ENCODE results near the gene RBBP8NL.

RBBP8NL gene

DNA sequence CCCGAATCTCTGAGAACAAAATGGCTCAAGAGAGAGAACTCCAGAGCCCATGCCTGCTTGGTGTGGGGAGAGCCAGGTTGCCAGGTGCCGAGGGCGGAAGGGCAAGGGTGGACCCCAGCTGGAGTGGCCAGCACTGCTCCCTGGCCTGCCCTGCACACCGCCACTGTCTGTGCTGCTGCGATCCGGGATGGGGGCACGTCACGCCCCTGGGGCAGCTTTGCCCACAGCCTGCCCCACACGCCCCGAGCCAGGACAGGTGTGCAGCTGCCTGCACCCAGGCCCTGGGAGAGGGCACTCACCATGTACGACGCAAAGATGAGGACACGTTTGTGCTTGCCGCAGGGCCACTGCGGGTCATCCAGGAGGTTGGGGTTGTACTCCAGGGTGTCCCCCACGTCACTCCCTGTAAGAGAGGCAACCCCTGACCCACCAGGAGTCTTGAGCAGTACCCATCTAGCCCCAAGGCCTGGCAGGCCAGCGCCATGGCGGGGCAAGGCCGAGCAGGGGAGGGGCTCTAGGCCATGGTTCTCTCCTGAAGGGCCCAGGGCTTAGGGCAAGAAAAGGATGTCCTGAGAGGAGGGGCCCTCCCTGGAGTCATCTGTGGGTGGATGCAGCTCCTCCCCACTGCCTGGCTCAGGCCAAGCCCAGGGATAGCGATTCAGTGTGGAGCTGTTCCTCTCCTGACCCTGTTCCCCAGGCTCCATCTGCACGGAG, 34.6 kb downstream of the RBBP8NL start:
- no peak for DNase-seq (ENCODE audit: low spot score)

- DNase-seq (ENCODE audit: low spot score): no peak
Observed at GRCh38 chr20:62392077-62392418, 35.3 kb downstream of the RBBP8NL start.

- no peak for DNase-seq (ENCODE audit: low spot score)
Observed at GRCh38 chr20:62391165-62392076, 35.9 kb downstream of the RBBP8NL start.

DNA sequence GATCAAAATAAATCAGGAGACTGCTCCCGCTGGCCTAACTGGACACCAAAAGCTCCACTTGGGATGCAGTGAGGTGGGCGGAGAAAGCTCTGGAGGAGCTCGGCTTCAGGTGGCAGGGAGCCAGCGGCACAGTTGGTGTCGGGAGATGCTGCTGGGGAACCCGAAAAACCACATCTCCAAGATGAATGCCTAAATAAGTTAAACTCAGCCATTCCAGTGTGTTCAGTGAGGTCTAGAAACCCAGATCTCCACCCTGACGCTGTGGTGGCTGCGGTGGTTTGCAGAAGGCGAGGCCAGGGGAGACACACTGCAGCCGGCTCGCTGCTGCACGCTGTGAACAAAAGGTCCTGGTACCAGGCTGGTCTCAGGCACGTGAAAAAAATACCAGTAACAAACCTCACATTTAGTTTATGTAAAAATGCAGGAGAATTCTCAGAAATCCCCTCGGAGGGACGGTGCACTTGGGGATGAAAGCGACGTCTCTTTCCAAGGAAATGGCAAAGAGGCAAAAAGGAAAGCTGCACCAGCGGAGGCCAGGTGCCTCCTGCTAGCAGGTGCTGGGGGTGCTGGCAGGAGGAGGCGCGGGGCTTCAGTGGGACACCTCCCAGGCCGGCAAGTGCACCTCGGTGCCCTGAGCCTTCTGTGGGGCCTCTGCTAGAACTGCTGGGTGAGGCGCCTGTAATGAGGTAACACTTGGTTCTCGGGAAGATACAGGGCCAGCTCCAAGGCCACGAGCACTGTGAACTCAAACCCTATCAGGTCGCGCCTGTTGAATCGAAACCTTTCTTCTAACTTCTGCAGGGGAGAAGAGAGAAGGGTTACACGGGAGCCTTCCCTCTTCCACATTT, 36.8 kb downstream of the RBBP8NL start:
- DNase-seq (ENCODE audit: low spot score): no peak

GRCh38 chr20:62389601-62390087, 37.7 kb downstream of the RBBP8NL start:
- no peak for DNase-seq (ENCODE audit: low spot score)

GRCh38 chr20:62388839-62389600, 38.3 kb downstream of the RBBP8NL start:
- no peak for DNase-seq (ENCODE audit: low spot score)

DNA sequence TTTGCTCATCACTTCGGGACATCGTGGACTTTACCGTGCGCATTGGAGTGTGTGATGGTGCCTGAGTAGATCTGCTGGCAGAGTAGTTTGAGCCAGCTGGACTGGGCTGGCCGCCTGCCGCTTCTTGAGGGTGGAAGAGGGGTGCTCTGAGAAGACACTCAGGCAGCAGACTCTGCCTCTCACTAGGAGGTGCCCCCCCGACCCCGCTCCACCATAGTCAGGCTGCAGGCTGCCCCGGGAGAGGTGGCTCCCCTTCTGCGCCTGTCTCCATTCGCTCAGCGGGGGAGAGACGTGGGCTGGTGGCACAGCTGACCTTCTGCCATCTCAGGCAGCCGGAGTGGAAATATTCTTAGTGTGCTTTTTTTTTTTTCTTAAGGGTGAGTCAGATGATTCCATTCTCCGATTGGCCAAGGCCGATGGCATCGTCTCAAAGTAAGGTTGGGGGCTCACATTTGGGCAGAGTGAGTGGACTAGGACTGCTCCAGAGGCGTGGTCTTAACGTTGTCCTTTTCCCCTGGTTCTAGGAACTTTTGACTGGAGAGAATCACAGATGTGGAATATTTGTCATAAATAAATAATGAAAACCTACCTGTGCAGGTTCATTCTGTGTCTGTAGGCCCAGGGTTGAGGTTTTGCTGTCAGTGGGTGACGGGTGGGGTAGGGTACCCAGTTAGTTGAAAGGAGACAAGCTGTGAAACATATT, 39.3 kb downstream of the RBBP8NL start:
- no peak for DNase-seq (ENCODE audit: low spot score)

DNA sequence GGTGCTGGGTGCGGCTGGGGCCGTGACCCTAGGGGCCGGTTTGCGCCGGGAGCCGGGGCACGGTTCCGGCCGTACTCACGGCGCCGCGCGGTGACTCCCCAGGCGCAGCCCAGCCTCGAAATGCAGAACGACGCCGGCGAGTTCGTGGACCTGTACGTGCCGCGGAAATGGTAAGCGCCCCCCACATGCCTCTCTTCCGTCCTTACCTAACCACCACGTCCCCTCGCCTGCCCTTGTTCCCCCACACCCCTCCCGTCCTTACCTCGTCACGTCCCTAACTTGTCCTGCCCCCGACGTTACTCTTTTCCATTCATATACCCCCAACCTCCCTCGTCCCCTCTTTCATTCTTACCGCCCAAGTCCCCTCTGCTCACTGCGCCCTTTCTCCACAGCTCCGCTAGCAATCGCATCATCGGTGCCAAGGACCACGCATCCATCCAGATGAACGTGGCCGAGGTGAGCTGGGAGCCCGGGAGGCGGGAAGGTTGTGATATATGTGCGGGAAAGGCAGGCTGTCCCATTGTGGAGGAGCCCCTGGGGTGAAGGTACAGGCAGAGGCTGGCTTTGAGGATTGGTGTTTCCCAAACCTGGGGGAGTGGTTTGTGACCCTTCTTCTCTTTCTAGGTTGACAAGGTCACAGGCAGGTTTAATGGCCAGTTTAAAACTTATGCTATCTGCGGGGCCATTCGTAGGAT, 40.0 kb downstream of the RBBP8NL start:
- no peak for DNase-seq (ENCODE audit: low spot score)

DNA sequence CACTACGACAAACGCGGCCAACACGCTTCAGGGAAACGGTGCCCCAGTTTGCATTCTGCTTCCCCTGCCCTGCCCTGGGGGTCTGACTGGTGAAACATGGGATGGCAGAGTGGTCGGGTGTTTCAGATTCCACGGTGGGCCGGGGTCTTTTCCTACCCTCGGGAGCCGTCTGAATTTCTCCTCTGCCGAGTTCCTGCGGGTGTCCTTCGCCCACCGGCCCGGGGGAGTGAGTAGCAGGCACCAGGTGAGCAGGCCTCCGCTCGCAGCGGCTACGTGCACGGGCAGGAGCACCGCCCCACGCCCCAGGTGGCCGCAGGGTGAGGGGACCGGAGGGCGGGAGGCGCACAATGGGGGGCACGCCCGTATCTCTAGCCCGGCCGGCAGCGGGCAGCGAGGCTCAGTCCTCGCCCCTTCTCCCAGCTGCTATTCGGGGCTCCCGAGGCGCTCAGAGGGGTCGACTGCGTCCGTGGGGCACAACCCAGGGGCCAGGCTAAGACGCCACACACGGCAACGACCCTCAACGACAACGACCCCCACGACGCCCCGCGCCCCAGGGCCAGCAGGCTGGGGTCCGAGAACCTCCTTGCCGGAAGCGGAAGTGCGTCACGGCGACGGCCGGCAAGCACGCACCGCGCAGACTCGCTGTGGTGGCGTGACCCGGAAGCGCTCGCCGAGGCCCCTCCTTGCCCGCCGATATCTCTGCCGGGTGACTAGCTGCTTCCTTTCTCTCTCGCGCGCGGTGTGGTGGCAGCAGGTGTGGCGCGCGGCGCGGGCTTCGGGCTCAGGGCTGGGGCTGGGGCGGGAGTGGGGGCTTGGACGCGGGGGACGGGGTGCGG, 40.7 kb downstream of the RBBP8NL start, which contains the start of gene RPS21:
TSS of gene RPS21 (plus strand) at position 721 of the 836 bp plus-strand sequence. CDS start 236 bp downstream, outside the sequence.
- peak; percentile 89 for DNase-seq (ENCODE audit: low spot score)

- no peak for DNase-seq (ENCODE audit: low spot score)
Observed at GRCh38 chr20:62382306-62383198, 44.8 kb downstream of the RBBP8NL start.

DNA sequence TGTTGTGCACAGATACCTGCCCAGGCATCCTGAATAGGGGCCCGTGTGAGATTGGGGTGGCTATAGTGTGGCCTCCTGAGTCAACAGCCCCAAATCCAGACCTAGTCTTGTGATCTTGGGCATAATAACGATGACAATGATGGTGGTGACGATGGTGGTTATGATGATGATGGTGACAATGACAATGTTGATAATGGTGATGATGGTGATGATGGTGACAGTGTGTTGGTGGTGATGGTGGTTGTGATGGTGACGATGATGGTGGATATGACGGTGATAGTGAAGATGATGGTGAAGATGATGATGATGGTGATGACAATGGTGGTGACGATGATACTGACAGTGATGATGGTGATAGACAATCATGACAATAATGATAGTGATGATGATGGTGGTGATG, 45.5 kb downstream of the RBBP8NL start:
- no peak for DNase-seq (ENCODE audit: low spot score)

DNA sequence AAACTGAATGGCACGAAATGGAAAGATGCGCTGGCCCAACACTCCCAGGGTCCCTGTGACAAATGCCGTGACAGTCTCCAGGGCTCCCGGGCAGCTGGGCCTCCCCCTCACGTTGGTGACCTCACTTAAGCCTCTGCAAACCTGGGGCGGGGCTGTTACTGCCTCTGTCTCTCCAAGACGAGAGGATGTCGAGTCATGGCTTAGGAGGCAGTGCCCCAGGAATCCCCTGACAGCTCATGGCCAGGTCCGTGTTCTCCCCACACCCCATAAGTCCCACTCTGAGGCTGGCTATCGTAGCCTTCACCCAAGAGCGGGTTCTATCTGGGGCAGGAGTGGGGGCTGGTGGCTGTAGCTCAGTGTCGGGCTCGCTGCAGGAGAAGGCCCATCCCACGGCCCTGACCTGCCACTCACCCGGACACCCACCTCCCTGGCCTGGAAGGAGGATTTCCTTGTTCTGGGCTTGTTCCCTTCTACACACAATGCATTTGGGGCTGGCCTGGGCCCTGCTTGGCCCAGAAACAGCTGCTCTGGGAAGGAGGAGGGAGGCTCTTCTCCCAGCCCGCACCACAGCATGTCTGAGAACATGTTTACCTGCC, 46.0 kb downstream of the RBBP8NL start:
- DNase-seq (ENCODE audit: low spot score): no peak

- DNase-seq (ENCODE audit: low spot score): no peak
Observed at GRCh38 chr20:62378215-62378614, 49.1 kb downstream of the RBBP8NL start.

- no peak for DNase-seq (ENCODE audit: low spot score)
Observed at GRCh38 chr20:62377615-62378178, 49.6 kb downstream of the RBBP8NL start.

DNA sequence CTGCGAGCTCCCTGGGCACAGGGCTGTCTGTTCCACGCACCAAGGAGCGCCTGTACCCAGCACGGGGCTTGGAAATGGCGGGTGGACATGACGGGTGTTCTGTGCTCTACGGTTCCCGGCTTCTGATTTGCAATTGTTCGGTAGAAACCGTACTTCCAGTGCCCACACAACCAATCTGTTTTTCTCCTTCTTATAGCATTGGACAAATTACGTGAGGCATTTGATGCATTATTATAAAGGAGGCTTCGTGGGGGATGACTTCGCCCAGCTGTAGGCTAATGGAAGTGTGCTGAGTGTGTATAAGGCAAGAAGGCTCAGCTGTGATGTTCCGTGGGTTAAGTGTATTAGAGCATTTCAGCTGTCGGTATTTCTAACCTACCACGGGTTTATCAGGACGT, 50.3 kb downstream of the RBBP8NL start:
- no peak for DNase-seq (ENCODE audit: low spot score)

GRCh38 chr20:62376112-62377063, 51.0 kb downstream of the RBBP8NL start:
- DNase-seq (ENCODE audit: low spot score): no peak

Measured in kidney capillary endothelial cell (primary cell).